Activated T-cell treated with anti-CD3 and anti-CD28 coated beads, Interleukin-2, amount 50 U/mL, for 4 hours (primary cell): Measurements from ENCODE around the gene AFMID. TPM values are rescaled to one million over a fixed set of nuclear protein-coding genes. Genes with fewer than 3 reads are reported as not detected.
A peak's percentile ranks its signal among the peaks of the same experiment; 100 is the strongest.
"Not testable (repeated sequence)": the region's sequence is repeated elsewhere in the genome, so short reads cannot be mapped to it uniquely, and the experiment has no call there.

Source experiments
- ATAC-seq, 2 donors: fragments of 200-7000 bp; cut with Tn5 transposase; one replicate each; pipeline ENCODE4 v1.10.0; 2021
- DNase-seq: peaks from one replicate; pipeline ENCODE4 v3.0.0-alpha.2; 2020
- H3K27me3 Mint-ChIP-seq: one replicate; pipeline ENCODE4 v1.8.0; 2021; ENCODE audit warnings: low read depth, mixed read lengths
- H3K36me3 Mint-ChIP-seq: one replicate; pipeline ENCODE4 v1.8.0; 2022; ENCODE audit warnings: mixed read lengths; ENCODE audit not compliant: insufficient read depth
- H3K4me1 Mint-ChIP-seq: one replicate; pipeline ENCODE4 v1.8.0; 2021; ENCODE audit warnings: low read depth, mixed read lengths
- H3K4me3 Mint-ChIP-seq: one replicate; pipeline ENCODE4 v1.8.0; 2021; ENCODE audit warnings: mild to moderate bottlenecking, moderate library complexity, mixed read lengths
- H3K9me3 Mint-ChIP-seq: one replicate; pipeline ENCODE4 v1.8.0; 2021; ENCODE audit warnings: mixed read lengths
- total RNA-seq, 3 donors: library from RNA; stranded (reverse); gene quantifications; one replicate each; pipeline ENCODE4 v1.2.1, GENCODE V29; 2021

AFMID gene
- total RNA-seq, 3 donors from 2014 or later = 15.8 to 16.9 (median 16.1) TPM

DNA sequence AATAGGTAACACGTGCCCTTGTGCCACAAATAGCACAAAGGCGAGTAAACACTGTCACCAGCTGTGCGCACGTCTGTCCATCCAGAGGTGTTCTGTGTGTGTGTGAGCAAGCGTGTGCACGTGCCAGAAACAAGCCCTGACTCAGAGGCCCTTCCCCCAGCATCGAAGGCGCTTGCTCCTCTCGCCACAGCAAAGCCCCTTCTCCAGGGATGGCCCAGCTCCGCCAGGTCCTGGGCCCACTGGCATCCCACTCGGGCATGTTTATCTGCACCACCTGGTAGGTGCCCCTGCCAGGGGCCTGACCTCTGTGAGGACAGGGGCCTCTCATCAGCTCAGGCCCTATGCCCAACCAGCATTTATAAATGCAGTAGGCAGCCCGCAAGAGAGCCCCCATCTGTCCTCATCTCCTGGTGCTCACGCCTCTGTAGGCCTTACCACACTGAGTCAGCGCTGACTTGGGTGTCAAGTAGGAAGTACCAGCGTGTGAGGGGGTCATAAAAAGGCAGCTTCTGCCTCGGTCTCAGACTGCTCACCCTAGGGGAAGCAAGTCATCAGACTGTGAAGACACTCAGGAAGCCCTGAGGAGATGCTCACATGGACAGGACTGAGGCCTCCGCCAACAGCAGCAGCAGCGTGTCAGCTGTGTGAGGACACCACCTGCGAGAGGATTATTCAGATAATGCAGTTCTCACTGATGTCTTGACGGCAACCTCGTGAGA, 55.0 kb downstream of the AFMID start:
- peak in 1 of 2 donors; percentile 63 for ATAC-seq
- no peaks in the 10 kb centered on the region for H3K36me3 Mint-ChIP-seq
- H3K4me3 Mint-ChIP-seq = no peak overlapping the region
- H3K4me1 Mint-ChIP-seq = no peaks in the 10 kb centered on the region
- H3K27me3 Mint-ChIP-seq = no peaks in the 10 kb centered on the region
- DNase-seq = no peak
- H3K9me3 Mint-ChIP-seq = no peaks in the 10 kb centered on the region

- DNase-seq (no peak), ATAC-seq (no peak)
- peaks cover 2% of the 10 kb centered on the region for H3K27me3 Mint-ChIP-seq
- peaks cover 20% of the 10 kb centered on the region for H3K4me1 Mint-ChIP-seq
- no peak overlapping the region for H3K4me3 Mint-ChIP-seq
- H3K9me3 Mint-ChIP-seq = no peaks in the 10 kb centered on the region
- H3K36me3 Mint-ChIP-seq = no peaks in the 10 kb centered on the region
Observed at GRCh38 chr17:78247304-78247703, 60.1 kb downstream of the AFMID start.

GRCh38 chr17:78248051-78248914, 61.1 kb downstream of the AFMID start:
- peaks cover 30% of the 10 kb centered on the region for H3K4me1 Mint-ChIP-seq
- DNase-seq (no peak), ATAC-seq (no peak)
- H3K36me3 Mint-ChIP-seq = no peaks in the 10 kb centered on the region
- no peak overlapping the region for H3K4me3 Mint-ChIP-seq
- peaks cover 2% of the 10 kb centered on the region for H3K27me3 Mint-ChIP-seq
- no peaks in the 10 kb centered on the region for H3K9me3 Mint-ChIP-seq

DNA sequence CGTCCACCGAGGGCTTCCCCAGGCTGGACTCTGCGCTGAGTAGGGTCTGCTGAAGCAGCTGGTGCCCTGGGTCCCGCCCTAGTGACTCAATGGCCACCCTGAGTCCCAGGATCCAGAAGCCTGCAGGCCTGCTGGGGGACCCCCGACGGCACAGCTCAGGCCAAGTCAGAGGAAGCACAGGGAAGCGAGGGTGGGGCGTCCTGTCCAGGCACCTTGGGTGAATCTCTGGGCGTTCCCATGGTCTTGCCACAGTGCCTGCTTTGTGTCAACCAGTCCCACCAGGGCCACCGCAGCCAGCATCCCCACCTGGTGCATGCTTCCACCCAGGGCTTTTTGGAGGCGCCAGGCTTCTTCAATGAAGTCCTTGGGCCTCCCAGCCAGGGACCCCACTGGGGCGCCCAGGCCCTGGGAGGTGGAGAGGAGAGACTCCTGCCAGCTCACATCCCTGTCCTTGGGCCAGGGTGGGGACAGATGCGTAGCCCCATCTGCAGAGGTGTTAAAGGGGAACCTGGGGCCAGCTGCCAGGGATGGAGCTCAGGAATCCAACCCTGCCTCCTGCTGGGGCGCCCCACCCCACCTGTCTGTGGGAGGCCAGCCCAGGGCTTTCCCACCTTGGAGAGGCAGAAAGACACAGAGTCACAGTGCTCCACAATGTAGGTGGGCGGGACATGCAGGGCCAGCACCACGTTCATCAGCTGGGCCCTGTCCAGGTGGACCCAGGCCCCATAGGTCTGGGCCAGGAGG, 62.1 kb downstream of the AFMID start:
- Mint-ChIP-seq H3K4me3 (no peak overlapping the region), H3K9me3 (no peaks in the 10 kb centered on the region), H3K4me1 (peaks cover 32% of the 10 kb centered on the region), H3K27me3 (peaks cover 2% of the 10 kb centered on the region), H3K36me3 (no peaks in the 10 kb centered on the region)
- DNase-seq = no peak
- ATAC-seq = no peak

DNA sequence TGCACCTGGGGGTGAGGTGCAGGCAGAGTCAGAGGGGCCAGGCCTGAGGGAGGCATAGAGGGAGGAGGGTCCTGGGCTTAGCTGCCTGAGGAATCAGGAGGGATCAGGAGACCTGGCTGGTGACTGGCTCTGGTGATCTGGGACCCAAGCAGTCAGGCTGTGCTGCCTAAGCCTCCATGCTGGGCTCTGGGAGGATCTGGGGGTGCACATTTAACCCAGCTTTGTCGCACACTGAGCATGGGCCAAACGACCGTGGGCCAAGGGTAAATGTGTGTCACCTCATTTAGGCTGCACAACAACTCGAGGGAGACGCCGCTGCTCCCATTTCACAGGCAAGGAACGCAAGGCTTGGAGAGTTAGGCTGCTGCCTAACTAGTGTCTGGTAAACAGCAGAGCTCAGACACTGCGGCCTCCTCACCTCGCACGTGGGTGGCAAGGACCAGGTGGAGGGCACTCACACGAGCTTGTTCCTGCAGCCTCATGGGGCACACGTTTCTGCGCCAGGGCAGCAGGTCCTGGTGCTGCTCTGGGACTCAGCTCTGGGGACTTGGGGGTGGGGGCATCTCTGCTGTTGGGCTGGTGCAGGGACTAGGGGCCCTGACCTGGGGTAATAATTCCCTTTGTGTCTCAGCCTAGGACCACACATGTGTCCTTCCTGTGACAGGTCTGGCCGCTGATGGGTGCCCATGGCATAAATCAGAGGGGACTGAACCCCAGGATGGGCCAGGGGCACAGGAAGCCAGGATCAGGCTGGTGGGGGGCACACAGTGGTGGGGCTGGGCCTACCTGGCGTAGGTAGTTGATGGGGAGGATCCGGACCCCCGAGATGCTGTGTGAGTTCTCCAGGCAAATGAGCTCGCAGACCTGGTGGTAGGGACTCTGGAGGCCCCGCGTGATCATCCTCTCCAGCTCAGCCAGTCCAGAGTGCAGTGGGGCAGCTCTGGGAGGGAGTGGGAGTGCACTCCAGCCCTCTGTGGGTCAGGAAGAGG, 63.0 kb downstream of the AFMID start:
- Mint-ChIP-seq H3K27me3 (peaks cover 2% of the 10 kb centered on the region), H3K4me3 (no peak overlapping the region)
- no peak for ATAC-seq

DNA sequence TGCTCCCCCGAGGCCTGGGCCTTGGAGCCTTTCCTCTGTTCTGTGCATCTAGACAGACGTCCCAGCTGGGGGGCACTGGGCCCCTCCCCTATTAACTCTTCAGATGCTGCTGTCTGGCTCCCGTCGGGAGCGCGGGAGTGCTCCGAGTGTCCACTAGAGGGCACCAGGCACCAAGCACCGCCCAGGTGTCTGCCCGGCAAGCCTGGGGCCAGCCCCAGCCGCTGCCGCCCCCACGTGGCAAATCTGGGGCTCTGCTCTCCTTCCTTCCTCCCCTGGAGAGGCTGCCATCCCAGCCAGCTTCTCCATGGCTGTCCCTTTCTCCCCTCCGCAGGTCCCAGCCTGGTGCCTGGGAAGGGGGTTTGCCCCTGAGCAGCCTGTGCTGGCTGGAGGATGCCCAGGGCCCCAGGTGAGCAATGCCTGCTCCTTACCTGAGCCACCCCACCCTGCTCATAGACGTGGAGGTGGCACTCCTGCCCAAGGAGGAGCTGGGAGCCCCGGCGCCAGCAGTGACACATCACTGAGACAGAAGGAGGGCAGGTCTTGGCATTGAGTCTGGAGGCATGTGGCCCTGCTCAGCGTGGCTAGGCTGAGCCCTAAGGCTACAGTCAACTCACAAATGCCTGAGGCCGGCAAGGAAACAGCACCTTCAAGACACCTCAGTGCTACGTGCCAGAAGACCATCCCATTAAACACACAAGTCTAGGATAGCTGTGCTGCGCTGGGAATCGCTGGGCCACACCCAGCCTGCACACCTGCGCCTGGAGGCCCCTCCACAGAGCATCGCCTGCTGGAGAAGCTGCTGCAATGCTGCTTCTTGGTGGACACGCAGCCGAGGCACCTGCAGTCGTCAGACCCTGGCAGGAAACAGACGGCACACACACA, 64.0 kb downstream of the AFMID start:
- DNase-seq (peak; percentile 83), ATAC-seq (peak; percentile 75 to 80)
- H3K4me1 Mint-ChIP-seq = peaks cover 39% of the 10 kb centered on the region
- no peaks in the 10 kb centered on the region for H3K9me3 Mint-ChIP-seq
- H3K36me3 Mint-ChIP-seq = no peaks in the 10 kb centered on the region
- H3K4me3 Mint-ChIP-seq = peak overlapping the region; percentile 61
- H3K27me3 Mint-ChIP-seq = peaks cover 2% of the 10 kb centered on the region

More for the DNA sequence above, 63.0 kb downstream of the AFMID start:
- no peaks in the 10 kb centered on the region for H3K36me3 Mint-ChIP-seq
- peaks cover 37% of the 10 kb centered on the region for H3K4me1 Mint-ChIP-seq
- H3K9me3 Mint-ChIP-seq = no peaks in the 10 kb centered on the region
- DNase-seq = no peak

- peaks cover 2% of the 10 kb centered on the region for H3K27me3 Mint-ChIP-seq
- no peaks in the 10 kb centered on the region for H3K9me3 Mint-ChIP-seq
- H3K4me3 Mint-ChIP-seq = peak overlapping the region; percentile 79
- peaks cover 39% of the 10 kb centered on the region for H3K4me1 Mint-ChIP-seq
- H3K36me3 Mint-ChIP-seq = no peaks in the 10 kb centered on the region
- ATAC-seq = no peak
- DNase-seq = no peak
Observed at GRCh38 chr17:78251773-78252103, 64.6 kb downstream of the AFMID start.

DNA sequence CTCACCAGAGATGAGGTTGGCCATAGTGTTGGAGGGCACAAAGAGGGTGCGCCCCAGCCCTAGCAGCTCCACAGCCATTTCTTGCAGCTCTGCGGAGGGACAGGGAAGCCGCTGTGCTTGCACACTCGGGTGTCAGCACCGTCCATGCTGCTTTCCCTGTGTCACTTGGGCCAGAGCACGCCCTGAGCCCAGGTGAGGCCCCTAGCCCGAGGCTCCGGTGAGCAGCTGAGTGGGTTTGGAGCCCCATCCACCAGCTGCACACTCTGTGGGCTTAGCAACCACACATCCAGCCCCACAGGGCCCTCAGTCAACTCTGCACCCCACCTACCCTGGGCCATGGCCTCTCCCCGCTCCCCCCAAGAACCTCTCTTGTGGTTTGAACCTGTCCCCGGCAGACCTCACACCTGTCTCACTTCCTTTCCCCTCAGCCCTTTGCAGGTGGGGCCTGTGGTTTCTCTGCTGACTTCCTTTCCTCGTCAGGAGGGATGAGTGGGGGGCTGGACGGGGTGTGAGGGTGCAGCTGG, 65.0 kb downstream of the AFMID start:
- no peaks in the 10 kb centered on the region for H3K36me3 Mint-ChIP-seq
- H3K9me3 Mint-ChIP-seq = no peaks in the 10 kb centered on the region
- ATAC-seq (peak in 1 of 2 donors; percentile 1), DNase-seq (peak; percentile 52)
- H3K4me3 Mint-ChIP-seq = peak overlapping the region; percentile 79
- H3K27me3 Mint-ChIP-seq = peaks cover 2% of the 10 kb centered on the region
- H3K4me1 Mint-ChIP-seq = peaks cover 39% of the 10 kb centered on the region

DNA sequence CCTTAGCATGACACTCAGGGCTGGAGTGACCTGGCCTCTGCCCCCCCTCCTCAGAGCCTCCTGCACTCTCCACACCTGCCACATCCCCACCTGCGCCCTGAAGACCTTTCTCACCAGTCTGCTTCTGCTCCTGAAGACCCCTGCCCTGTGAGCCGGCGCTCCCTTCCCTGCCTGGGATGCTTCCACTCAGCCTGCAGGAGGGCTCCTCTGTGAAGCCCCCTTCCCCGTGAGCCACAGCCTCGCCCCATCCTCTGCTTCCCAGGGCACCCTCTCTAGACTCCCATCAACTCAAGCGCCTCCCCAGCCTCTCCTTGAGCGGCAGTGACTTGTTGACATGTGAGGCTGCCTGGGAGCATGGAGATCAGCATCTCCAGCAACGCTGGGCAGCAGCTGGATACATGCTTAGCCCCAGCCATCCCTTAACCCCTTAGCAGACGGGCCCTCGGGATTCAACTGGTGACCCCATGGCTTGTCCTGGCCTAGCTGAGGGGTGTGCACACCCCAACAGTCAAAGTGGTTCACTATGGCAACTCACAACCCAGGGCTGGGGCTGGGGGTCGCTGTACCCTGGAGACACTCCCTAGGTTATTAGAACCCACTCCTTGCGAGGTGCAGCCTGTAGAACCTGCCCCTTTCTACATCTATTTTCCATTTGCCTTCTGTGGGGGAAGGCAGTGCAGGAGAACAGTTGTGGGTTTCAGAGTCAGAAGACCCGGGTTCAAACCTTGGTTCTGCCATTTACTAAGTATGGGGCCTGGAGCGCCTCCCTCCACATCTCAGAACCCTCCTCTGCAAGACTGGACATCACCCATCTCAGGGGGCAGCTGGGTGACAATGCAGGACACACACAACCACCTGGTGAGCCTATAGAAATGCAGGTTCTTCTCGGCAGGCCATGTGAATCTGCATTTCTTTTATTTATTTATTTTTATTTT, 65.8 kb downstream of the AFMID start:
- no peak for ATAC-seq
- H3K9me3 Mint-ChIP-seq = no peaks in the 10 kb centered on the region
- peak overlapping the region; percentile 79 for H3K4me3 Mint-ChIP-seq
- H3K36me3 Mint-ChIP-seq = no peaks in the 10 kb centered on the region
- no peaks in the 10 kb centered on the region for H3K27me3 Mint-ChIP-seq
- no peak for DNase-seq
- H3K4me1 Mint-ChIP-seq = peaks cover 46% of the 10 kb centered on the region

GRCh38 chr17:78253636-78253945, 66.4 kb downstream of the AFMID start:
- Mint-ChIP-seq H3K4me3 (peak overlapping the region; percentile 79), H3K4me1 (peaks cover 51% of the 10 kb centered on the region)
- H3K9me3 Mint-ChIP-seq, ATAC-seq, H3K27me3 Mint-ChIP-seq, DNase-seq, H3K36me3 Mint-ChIP-seq: not testable (repeated sequence)

- ATAC-seq (peak; percentile 70 to 72), DNase-seq (peak; percentile 71)
- Mint-ChIP-seq H3K36me3 (no peaks in the 10 kb centered on the region), H3K9me3 (no peaks in the 10 kb centered on the region), H3K27me3 (no peaks in the 10 kb centered on the region), H3K4me3 (peak overlapping the region; percentile 79), H3K4me1 (peaks cover 52% of the 10 kb centered on the region)
Observed at GRCh38 chr17:78253946-78254672, 66.9 kb downstream of the AFMID start.
